ENCODE measurements around the gene GAREM2. TPM values are rescaled to one million over a fixed set of nuclear protein-coding genes. Genes with fewer than 3 reads are reported as not detected.
A peak's percentile ranks its signal among the peaks of the same experiment; 100 is the strongest.

Gene GAREM2
- 3.2 TPM for total RNA-seq
- polyA plus RNA-seq (ENCODE audit: insufficient read depth, low read depth, low replicate concordance): 1.2 TPM
- long read RNA-seq, donor 1, full-length matches to known transcripts: 2 of 2 reads
- long read RNA-seq, donor 1, partial matches to known transcripts: 0 of 2 reads
- long read RNA-seq, donor 1, other reads (novel, unspliced or antisense): 0 of 2 reads
- long read RNA-seq, donor 2: 0 reads
- long read RNA-seq, donor 3: 0 reads
- long read RNA-seq, donor 4: 0 reads
- long read RNA-seq, donor 5: 0 reads
- long read RNA-seq, donor 6: 0 reads
- long read RNA-seq, donor 7, partial matches to known transcripts: 3 of 9 reads
- long read RNA-seq, donor 7, other reads (novel, unspliced or antisense): 5 of 9 reads
- long read RNA-seq, donor 8: 0 reads
- long read RNA-seq, donor 9: 0 reads
- long read RNA-seq, donor 10: 0 reads

GRCh38 chr2:26172871-26173775, at the start of gene GAREM2:
GAREM2 (plus strand) TSS chr2:26173088; CDS start chr2:26173221, 133 bp downstream.
- no peak for FAIRE-seq
- H3K36me3 ChIP-seq (ENCODE audit: control insufficient read depth in 2 of 3, insufficient read depth in 3 of 3, low read length in 3 of 3): no peaks in the 10 kb centered on the region
- no peaks in the 10 kb centered on the region for H3K4me1 ChIP-seq (ENCODE audit: control insufficient read depth in 2 of 3, insufficient read depth in 2 of 3, low read depth in 1 of 3, low read length in 3 of 3)
- H3K4me3 ChIP-seq (ENCODE audit: low read length in 3 of 3): no peak within 1 kb of the TSS
- intact Hi-C loops (cut with DNase I): no loop called here
- TF ChIP-seq, protein P1, sequence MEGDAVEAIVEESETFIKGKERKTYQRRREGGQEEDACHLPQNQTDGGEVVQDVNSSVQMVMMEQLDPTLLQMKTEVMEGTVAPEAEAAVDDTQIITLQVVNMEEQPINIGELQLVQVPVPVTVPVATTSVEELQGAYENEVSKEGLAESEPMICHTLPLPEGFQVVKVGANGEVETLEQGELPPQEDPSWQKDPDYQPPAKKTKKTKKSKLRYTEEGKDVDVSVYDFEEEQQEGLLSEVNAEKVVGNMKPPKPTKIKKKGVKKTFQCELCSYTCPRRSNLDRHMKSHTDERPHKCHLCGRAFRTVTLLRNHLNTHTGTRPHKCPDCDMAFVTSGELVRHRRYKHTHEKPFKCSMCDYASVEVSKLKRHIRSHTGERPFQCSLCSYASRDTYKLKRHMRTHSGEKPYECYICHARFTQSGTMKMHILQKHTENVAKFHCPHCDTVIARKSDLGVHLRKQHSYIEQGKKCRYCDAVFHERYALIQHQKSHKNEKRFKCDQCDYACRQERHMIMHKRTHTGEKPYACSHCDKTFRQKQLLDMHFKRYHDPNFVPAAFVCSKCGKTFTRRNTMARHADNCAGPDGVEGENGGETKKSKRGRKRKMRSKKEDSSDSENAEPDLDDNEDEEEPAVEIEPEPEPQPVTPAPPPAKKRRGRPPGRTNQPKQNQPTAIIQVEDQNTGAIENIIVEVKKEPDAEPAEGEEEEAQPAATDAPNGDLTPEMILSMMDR (IDR thresholded peaks at IDR 0.05; ENCODE audit: borderline replicate concordance, extremely low read depth, insufficient read depth): no peak
- no peak within 1 kb of the TSS for H3K27ac ChIP-seq (ENCODE audit: low read depth in 2 of 2, low read length in 2 of 2)
- H3K27me3 ChIP-seq (ENCODE audit: control insufficient read depth, insufficient read depth, low read length): peaks cover 3% of the 10 kb centered on the region
- peak in 1 of 5 donors; percentile 72 for DNase-seq
- no peaks in the 10 kb centered on the region for H3K9me3 ChIP-seq (ENCODE audit: control insufficient read depth in 2 of 3, insufficient read depth in 1 of 3, low read length in 3 of 3)
- H3K9ac ChIP-seq (ENCODE audit: low read length in 3 of 3): no peak within 1 kb of the TSS

GRCh38 chr2:26123426-26123825, 49.5 kb upstream of the GAREM2 start:
- intact Hi-C loops (cut with DNase I): no loop called here

GRCh38 chr2:26126074-26126473, 46.8 kb upstream of the GAREM2 start:
- TF ChIP-seq, protein P1 (IDR thresholded peaks at IDR 0.05; ENCODE audit: borderline replicate concordance, extremely low read depth, insufficient read depth): no peak
- no peak for FAIRE-seq
- intact Hi-C loops (cut with DNase I): no loop called here
- no peak overlapping the region for H3K4me3 ChIP-seq (ENCODE audit: low read length in 3 of 3)
- no peak overlapping the region for H3K9ac ChIP-seq (ENCODE audit: low read length in 3 of 3)
- no peaks in the 10 kb centered on the region for H3K9me3 ChIP-seq (ENCODE audit: control insufficient read depth in 2 of 3, insufficient read depth in 1 of 3, low read length in 3 of 3)
- H3K27me3 ChIP-seq (ENCODE audit: control insufficient read depth, insufficient read depth, low read length): no peaks in the 10 kb centered on the region
- H3K4me1 ChIP-seq (ENCODE audit: control insufficient read depth in 2 of 3, insufficient read depth in 2 of 3, low read depth in 1 of 3, low read length in 3 of 3): no peaks in the 10 kb centered on the region
- H3K27ac ChIP-seq (ENCODE audit: low read depth in 2 of 2, low read length in 2 of 2): no peak overlapping the region
- peaks cover 0 to 14% (median 0%) of the 10 kb centered on the region in 3 donors for H3K36me3 ChIP-seq (ENCODE audit: control insufficient read depth in 2 of 3, insufficient read depth in 3 of 3, low read length in 3 of 3)
- DNase-seq: no peak

More at GRCh38 chr2:26123426-26123825, 49.5 kb upstream of the GAREM2 start:
- H3K9ac ChIP-seq (ENCODE audit: low read length in 3 of 3): no peak overlapping the region
- no peak for FAIRE-seq
- no peak overlapping the region for H3K27ac ChIP-seq (ENCODE audit: low read depth in 2 of 2, low read length in 2 of 2)
- no peaks in the 10 kb centered on the region for H3K9me3 ChIP-seq (ENCODE audit: control insufficient read depth in 2 of 3, insufficient read depth in 1 of 3, low read length in 3 of 3)
- no peak overlapping the region for H3K4me3 ChIP-seq (ENCODE audit: low read length in 3 of 3)
- DNase-seq: no peak
- no peaks in the 10 kb centered on the region for H3K4me1 ChIP-seq (ENCODE audit: control insufficient read depth in 2 of 3, insufficient read depth in 2 of 3, low read depth in 1 of 3, low read length in 3 of 3)
- TF ChIP-seq, protein P1 (IDR thresholded peaks at IDR 0.05; ENCODE audit: borderline replicate concordance, extremely low read depth, insufficient read depth): no peak
- H3K36me3 ChIP-seq (ENCODE audit: control insufficient read depth in 2 of 3, insufficient read depth in 3 of 3, low read length in 3 of 3): peaks cover 0 to 11% (median 0%) of the 10 kb centered on the region in 3 donors
- no peaks in the 10 kb centered on the region for H3K27me3 ChIP-seq (ENCODE audit: control insufficient read depth, insufficient read depth, low read length)

All from kidney (tissue), 22 donors.